WI38 (cell line): ENCODE measurements around the gene WASF2.

Source experiments
- H3K4me3 ChIP-seq: 2 replicates; pipeline ENCODE4 v1.5.1; 2011; ENCODE audit warnings: low read depth, mild to moderate bottlenecking, control low read depth, low read length
- TF ChIP-seq, protein P1 (sequence below): IDR thresholded peaks from 2 replicates; pipeline ENCODE4 v1.5.1; 2012; ENCODE audit warnings: low read depth, mild to moderate bottlenecking, control low read depth, low read length

The WASF2 gene

DNA sequence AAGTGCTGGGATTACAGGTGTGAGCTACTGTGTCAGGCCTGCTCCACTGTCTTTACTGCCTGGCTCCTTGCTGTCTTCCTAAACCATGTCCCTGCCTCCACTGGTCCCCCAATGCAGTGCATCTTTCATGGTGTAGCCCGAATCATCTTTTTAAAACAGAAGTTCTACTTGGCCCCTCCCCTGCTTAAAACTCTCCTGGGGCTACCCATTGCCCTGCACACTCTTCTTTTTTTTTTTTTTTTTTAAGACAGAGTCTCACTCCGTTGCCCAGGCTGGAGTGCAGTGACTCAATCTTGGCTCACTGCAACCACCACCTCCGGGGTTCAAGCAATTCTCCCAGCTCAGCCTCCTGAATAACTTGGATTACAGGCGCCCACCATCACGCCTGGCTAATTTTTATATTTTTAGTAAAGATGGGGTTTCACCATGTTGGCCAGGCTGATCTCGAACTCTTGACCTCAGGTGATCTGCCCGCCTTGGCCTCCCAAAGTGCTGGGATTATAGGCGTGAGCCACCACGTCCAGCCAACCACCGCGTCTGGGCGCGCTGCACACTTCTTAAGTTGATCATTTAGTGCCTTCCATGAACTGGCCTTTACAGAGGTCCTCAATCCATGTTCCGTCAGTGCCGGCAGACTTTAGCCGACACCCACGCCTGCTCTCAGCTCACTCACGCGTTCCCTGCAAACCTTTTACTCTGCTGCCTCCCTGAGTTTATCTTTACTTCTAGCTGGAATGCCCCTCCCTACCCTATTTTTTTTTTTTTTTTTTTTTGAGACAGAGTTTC, 117.8 kb downstream of the WASF2 start:
- H3K4me3 ChIP-seq: no peak overlapping the region
- TF ChIP-seq, protein P1, sequence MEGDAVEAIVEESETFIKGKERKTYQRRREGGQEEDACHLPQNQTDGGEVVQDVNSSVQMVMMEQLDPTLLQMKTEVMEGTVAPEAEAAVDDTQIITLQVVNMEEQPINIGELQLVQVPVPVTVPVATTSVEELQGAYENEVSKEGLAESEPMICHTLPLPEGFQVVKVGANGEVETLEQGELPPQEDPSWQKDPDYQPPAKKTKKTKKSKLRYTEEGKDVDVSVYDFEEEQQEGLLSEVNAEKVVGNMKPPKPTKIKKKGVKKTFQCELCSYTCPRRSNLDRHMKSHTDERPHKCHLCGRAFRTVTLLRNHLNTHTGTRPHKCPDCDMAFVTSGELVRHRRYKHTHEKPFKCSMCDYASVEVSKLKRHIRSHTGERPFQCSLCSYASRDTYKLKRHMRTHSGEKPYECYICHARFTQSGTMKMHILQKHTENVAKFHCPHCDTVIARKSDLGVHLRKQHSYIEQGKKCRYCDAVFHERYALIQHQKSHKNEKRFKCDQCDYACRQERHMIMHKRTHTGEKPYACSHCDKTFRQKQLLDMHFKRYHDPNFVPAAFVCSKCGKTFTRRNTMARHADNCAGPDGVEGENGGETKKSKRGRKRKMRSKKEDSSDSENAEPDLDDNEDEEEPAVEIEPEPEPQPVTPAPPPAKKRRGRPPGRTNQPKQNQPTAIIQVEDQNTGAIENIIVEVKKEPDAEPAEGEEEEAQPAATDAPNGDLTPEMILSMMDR: no peak

DNA sequence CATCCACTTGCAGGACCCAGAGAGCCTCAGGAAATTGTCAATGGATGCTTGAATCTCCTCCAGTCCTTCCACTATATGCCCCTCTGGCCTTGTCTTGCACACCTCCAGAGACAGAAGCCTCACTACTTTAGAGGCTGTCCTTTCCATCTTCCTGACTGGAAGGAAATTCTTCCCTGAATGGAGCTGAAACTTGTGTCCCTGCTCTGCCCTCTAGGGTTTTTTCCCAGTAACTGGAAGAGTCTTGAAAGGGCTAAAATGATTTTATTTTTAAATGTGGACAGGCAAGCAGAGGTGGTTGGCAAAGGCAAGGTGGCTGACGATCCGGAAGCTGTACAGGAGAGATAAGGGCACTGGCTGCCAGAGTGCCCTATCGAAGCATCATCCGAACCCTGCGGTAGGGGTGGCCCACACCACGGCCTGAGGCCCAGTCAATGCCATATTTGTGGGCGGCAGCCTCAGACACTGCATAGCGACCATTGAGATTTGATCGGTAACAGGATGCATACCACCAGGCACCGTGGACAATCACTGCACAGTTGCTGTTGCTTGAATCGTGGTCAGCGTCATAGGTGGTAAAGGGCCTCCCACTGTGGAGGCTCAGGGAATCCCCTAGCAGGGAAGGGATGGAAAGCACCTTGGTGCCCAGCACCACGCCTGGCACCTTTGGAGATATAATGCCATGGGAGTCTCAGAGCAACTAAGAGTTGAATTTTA, 120.9 kb downstream of the WASF2 start:
- TF ChIP-seq, protein P1: peak; percentile 11; the same call in 1 of the 2 replicates
- H3K4me3 ChIP-seq: no peak overlapping the region

DNA sequence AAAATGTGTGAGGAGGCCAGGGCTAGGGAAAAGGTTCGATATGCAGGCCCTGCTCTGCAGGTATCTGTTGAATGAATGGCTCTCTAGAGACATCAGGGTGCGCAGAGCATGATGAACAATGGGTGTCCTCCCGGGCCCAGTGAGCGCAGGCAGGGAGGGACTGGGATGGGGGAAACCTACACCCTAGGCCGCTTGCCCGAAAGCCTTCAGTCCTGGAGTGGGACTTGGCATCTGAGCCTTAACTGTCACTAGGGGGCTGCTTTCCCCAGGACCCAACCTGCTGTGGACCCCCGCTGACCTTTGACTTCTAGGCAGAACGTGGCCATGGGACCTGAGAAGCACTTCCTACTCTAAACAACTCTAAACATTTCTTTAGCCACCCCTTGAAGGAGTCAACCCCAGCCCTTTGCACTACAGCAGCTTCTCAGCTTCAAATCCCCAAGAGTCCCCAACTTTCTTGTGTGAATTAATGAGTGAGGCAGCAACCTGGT, 122.8 kb downstream of the WASF2 start:
- peak overlapping the region; percentile 61 for H3K4me3 ChIP-seq

DNA sequence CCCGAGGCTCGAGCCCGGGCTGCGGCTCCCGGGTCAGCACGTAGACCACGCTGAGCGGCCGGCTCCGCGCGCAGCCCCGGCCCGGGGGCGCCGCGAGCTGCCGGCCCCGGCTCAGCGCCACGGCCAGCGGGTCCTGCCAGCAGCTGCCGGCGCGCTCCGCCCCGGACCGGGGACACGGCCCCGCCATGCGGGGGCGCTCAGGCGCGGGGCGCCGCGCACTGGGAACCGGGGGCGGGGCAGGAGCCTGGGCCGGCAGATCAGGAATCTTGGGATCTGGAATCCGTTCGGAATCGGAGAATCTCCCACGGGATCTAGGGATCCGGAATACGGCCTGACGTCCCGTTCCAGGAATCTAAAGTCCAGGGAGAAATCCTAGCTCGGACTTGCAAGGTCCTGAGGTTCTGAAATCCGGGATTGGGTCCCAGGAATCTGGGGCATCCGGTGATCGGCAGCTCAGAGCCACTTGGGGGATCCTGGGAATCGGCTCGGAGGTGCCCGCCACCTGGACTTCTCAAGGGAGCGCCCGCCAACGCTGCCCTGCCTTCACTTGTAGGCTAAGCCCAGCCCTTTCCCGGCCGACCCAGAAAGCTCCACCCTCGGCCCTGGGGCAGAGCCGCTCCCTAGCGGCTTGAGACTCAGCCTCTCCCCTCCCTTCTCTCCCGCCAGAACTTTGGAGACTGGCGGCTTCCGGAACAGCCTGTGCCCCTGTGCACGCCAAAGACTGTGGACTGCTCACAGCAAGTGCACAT, 123.4 kb downstream of the WASF2 start, which contains the start of gene MAP3K6:
Gene MAP3K6 (minus strand): TSS at position 551 of the 749 bp plus-strand sequence. CDS start 364 bp downstream, at position 187.
- peak within 1 kb of the TSS; percentile 61 for H3K4me3 ChIP-seq
- TF ChIP-seq, protein P1: 0 out of 2 replicates have a peak, but pooled peaks have one; percentile 7

More for the DNA sequence above, 122.8 kb downstream of the WASF2 start:
- TF ChIP-seq, protein P1: no peak

DNA sequence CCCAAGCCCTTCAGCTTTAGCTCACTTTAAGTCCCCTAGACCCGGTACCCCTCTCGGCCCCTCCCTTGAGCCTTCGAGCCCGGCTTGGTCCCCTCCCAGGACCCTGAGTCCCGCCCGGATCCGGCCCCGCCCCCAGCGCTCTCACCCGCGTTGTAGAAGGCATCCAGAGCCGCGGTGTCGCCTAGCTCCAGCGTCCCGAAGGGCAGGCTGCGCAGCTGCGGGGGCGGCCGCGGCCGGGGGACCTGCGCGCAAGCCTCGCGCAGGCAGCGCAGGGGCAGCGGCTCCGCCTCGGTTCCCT, 123.9 kb downstream of the WASF2 start:
- H3K4me3 ChIP-seq: peak overlapping the region; percentile 61
- TF ChIP-seq, protein P1: no peak

DNA sequence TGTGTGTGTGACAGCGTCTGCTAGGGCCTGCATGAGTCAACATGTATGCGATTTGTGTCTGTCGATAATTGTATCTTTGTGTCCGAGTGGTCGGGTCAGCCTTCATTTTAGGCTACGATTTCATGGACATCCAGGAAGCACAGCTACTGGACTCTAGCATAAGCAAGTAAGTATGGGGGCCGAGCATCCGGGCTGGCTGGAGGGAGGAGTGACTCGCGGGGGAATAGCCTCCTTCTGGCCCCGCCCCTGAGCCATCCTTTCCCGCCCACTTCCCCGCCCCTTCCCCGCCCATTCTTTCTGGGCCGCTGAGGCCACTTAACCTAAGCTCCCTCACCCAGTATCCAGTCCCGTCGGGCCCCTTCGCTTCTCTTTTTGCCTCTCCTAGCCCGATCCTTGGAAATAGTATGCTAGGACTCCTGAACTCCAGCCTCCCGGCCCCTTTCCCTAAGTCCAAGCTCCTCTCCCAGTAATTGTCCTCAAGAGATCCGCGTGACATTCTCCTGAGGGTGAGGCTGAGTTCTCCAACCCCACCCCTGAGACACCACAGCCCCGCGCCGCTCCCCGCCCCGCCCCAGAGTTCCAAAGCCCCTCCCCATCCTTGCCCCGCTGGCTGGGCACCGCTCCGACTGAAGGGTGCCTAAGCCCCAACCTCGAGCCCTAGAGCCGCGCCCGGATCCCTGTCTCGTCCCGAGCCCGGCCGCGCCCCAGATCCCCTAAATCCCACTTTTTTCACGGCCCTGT, 124.4 kb downstream of the WASF2 start:
- peak overlapping the region; percentile 61 for H3K4me3 ChIP-seq
- TF ChIP-seq, protein P1: no peak
